ENCODE measurements around the gene NCF4. TPM values are rescaled to one million over a fixed set of nuclear protein-coding genes. Genes with fewer than 3 reads are reported as not detected.

The NCF4 gene
- total RNA-seq, 2 experiments from 2014 or later, result 0.37 to 0.50 TPM

GRCh38 chr22:36904260-36904880 is 43.6 kb downstream of the NCF4 start:
- CTCF ChIA-PET, result interaction anchor here (0.7 to 1.4 kb wide), 3 partner anchors 49 to 122 kb away, joined by 3 to 5 read pairs (median 4); no protein-coding TSS in a partner anchor
- H3K4me3 Mint-ChIP-seq, result no peak overlapping the region
- intact Hi-C loops (cut with micrococcal nuclease), result no loop called here

GRCh38 chr22:36907253-36908195 is 46.7 kb downstream of the NCF4 start:
- DNase-seq, result no peak
- H3K4me3 Mint-ChIP-seq, result no peak overlapping the region
- peaks cover 29% of the 10 kb centered on the region for H3K27me3 Mint-ChIP-seq (ENCODE audit: low read depth)
- H3K36me3 Mint-ChIP-seq (ENCODE audit: low read depth), result no peaks in the 10 kb centered on the region
- no peak overlapping the region for H3K27ac Mint-ChIP-seq
- CTCF ChIA-PET, result interaction anchor here (0.6 to 0.7 kb wide), 2 partner anchors 614 to 690 kb away, joined by 3 to 4 read pairs; no protein-coding TSS in a partner anchor
- intact Hi-C loops (cut with micrococcal nuclease), result no loop called here
- no peaks in the 10 kb centered on the region for H3K4me1 Mint-ChIP-seq (ENCODE audit: low read depth)
- H3K9me3 Mint-ChIP-seq, result no peaks in the 10 kb centered on the region

More at GRCh38 chr22:36904260-36904880, 43.6 kb downstream of the NCF4 start:
- no peak overlapping the region for H3K27ac Mint-ChIP-seq
- peaks cover 34% of the 10 kb centered on the region for H3K27me3 Mint-ChIP-seq (ENCODE audit: low read depth)
- H3K9me3 Mint-ChIP-seq, result no peaks in the 10 kb centered on the region
- no peak for DNase-seq
- no peaks in the 10 kb centered on the region for H3K4me1 Mint-ChIP-seq (ENCODE audit: low read depth)
- H3K36me3 Mint-ChIP-seq (ENCODE audit: low read depth), result no peaks in the 10 kb centered on the region

- no peak for DNase-seq
- CTCF ChIA-PET, result interaction anchor here (0.8 kb wide), 1 partner anchor 58 kb away, joined by 3 read pairs; no protein-coding TSS in a partner anchor
- no peak overlapping the region for H3K4me3 Mint-ChIP-seq
- peaks cover 17% of the 10 kb centered on the region for H3K27me3 Mint-ChIP-seq (ENCODE audit: low read depth)
- intact Hi-C loops (cut with micrococcal nuclease), result no loop called here
- no peaks in the 10 kb centered on the region for H3K9me3 Mint-ChIP-seq
- no peak overlapping the region for H3K27ac Mint-ChIP-seq
- no peaks in the 10 kb centered on the region for H3K36me3 Mint-ChIP-seq (ENCODE audit: low read depth)
- H3K4me1 Mint-ChIP-seq (ENCODE audit: low read depth), result no peaks in the 10 kb centered on the region
Observed at GRCh38 chr22:36910461-36910860, 49.7 kb downstream of the NCF4 start.

- Mint-ChIP-seq H3K27me3 (ENCODE audit: low read depth) (peaks cover 15% of the 10 kb centered on the region), H3K36me3 (ENCODE audit: low read depth) (no peaks in the 10 kb centered on the region), H3K4me3 (no peak overlapping the region), H3K27ac (no peak overlapping the region), H3K9me3 (no peaks in the 10 kb centered on the region), H3K4me1 (ENCODE audit: low read depth) (no peaks in the 10 kb centered on the region)
- DNase-seq, result no peak
- intact Hi-C loops (cut with micrococcal nuclease), result no loop called here
- CTCF ChIA-PET, result no interaction called here
Observed at GRCh38 chr22:36911887-36912661, 51.3 kb downstream of the NCF4 start.

GRCh38 chr22:36912694-36913426 is 52.1 kb downstream of the NCF4 start:
- intact Hi-C loops (cut with micrococcal nuclease), result no loop called here
- H3K27me3 Mint-ChIP-seq (ENCODE audit: low read depth), result peaks cover 16% of the 10 kb centered on the region
- H3K4me3 Mint-ChIP-seq, result no peak overlapping the region
- no peaks in the 10 kb centered on the region for H3K36me3 Mint-ChIP-seq (ENCODE audit: low read depth)
- DNase-seq, result no peak
- CTCF ChIA-PET, result interaction anchor here (0.9 kb wide), 1 partner anchor 65 kb away, joined by 3 read pairs; no protein-coding TSS in a partner anchor
- H3K9me3 Mint-ChIP-seq, result no peaks in the 10 kb centered on the region
- H3K27ac Mint-ChIP-seq, result no peak overlapping the region
- H3K4me1 Mint-ChIP-seq (ENCODE audit: low read depth), result no peaks in the 10 kb centered on the region

- no peaks in the 10 kb centered on the region for H3K36me3 Mint-ChIP-seq (ENCODE audit: low read depth)
- no peak within 1 kb of the TSS for H3K27ac Mint-ChIP-seq
- H3K4me1 Mint-ChIP-seq (ENCODE audit: low read depth), result no peaks in the 10 kb centered on the region
- intact Hi-C loops (cut with micrococcal nuclease), result no loop called here
- H3K4me3 Mint-ChIP-seq, result no peak within 1 kb of the TSS
- DNase-seq, result no peak
- CTCF ChIA-PET, result interaction anchor here (0.9 kb wide), 1 partner anchor 64 kb away, joined by 3 read pairs; no protein-coding TSS in a partner anchor
- H3K27me3 Mint-ChIP-seq (ENCODE audit: low read depth), result peaks cover 16% of the 10 kb centered on the region
- H3K9me3 Mint-ChIP-seq, result no peaks in the 10 kb centered on the region
Observed at GRCh38 chr22:36913427-36914389, 52.9 kb downstream of the NCF4 start, which contains the start of gene CSF2RB. CSF2RB (plus strand) TSS chr22:36913628; CDS start chr22:36922208, 8,580 bp downstream.

GRCh38 chr22:36914390-36914752 is 53.6 kb downstream of the NCF4 start:
- CTCF ChIA-PET, result no interaction called here
- Mint-ChIP-seq H3K4me1 (ENCODE audit: low read depth) (no peaks in the 10 kb centered on the region), H3K9me3 (peaks cover 1% of the 10 kb centered on the region), H3K36me3 (ENCODE audit: low read depth) (no peaks in the 10 kb centered on the region), H3K27ac (no peak overlapping the region), H3K4me3 (no peak overlapping the region), H3K27me3 (ENCODE audit: low read depth) (peaks cover 16% of the 10 kb centered on the region)
- no peak for DNase-seq
- intact Hi-C loops (cut with micrococcal nuclease), result no loop called here

- H3K4me1 Mint-ChIP-seq (ENCODE audit: low read depth), result no peaks in the 10 kb centered on the region
- peaks cover 1% of the 10 kb centered on the region for H3K9me3 Mint-ChIP-seq
- intact Hi-C loops (cut with micrococcal nuclease), result no loop called here
- no peak for DNase-seq
- CTCF ChIA-PET, result no interaction called here
- no peak overlapping the region for H3K27ac Mint-ChIP-seq
- H3K36me3 Mint-ChIP-seq (ENCODE audit: low read depth), result no peaks in the 10 kb centered on the region
- H3K27me3 Mint-ChIP-seq (ENCODE audit: low read depth), result peaks cover 16% of the 10 kb centered on the region
- no peak overlapping the region for H3K4me3 Mint-ChIP-seq
Observed at GRCh38 chr22:36916034-36916433, 55.2 kb downstream of the NCF4 start.

- H3K4me1 Mint-ChIP-seq (ENCODE audit: low read depth), result peaks cover 4% of the 10 kb centered on the region
- no peak overlapping the region for H3K4me3 Mint-ChIP-seq
- H3K27ac Mint-ChIP-seq, result no peak overlapping the region
- H3K9me3 Mint-ChIP-seq, result peaks cover 1% of the 10 kb centered on the region
- no peaks in the 10 kb centered on the region for H3K36me3 Mint-ChIP-seq (ENCODE audit: low read depth)
- intact Hi-C loops (cut with micrococcal nuclease), result no loop called here
- H3K27me3 Mint-ChIP-seq (ENCODE audit: low read depth), result peaks cover 8% of the 10 kb centered on the region
- CTCF ChIA-PET, result no interaction called here
- DNase-seq, result no peak
Observed at GRCh38 chr22:36918586-36919284, 57.9 kb downstream of the NCF4 start.

GRCh38 chr22:36921309-36922104 is 60.7 kb downstream of the NCF4 start:
- peak; percentile 63 for DNase-seq
- Mint-ChIP-seq H3K9me3 (peaks cover 1% of the 10 kb centered on the region), H3K4me1 (ENCODE audit: low read depth) (peaks cover 4% of the 10 kb centered on the region), H3K4me3 (no peak overlapping the region), H3K27ac (no peak overlapping the region), H3K36me3 (ENCODE audit: low read depth) (no peaks in the 10 kb centered on the region), H3K27me3 (ENCODE audit: low read depth) (peaks cover 19% of the 10 kb centered on the region)
- intact Hi-C loops (cut with micrococcal nuclease), result no loop called here
- CTCF ChIA-PET, result interaction anchor here (0.5 kb wide), 1 partner anchor 614 kb away, joined by 3 read pairs; no protein-coding TSS in a partner anchor
